Embryonic facial prominence (tissue), 1 donor: ENCODE results near the gene ETF1.

ENCODE experiments used
- DNase-seq: peaks from one replicate; pipeline ENCODE4 v3.0.0-alpha.2; 2016; ENCODE audit errors: extremely low spot score

Gene ETF1

DNA sequence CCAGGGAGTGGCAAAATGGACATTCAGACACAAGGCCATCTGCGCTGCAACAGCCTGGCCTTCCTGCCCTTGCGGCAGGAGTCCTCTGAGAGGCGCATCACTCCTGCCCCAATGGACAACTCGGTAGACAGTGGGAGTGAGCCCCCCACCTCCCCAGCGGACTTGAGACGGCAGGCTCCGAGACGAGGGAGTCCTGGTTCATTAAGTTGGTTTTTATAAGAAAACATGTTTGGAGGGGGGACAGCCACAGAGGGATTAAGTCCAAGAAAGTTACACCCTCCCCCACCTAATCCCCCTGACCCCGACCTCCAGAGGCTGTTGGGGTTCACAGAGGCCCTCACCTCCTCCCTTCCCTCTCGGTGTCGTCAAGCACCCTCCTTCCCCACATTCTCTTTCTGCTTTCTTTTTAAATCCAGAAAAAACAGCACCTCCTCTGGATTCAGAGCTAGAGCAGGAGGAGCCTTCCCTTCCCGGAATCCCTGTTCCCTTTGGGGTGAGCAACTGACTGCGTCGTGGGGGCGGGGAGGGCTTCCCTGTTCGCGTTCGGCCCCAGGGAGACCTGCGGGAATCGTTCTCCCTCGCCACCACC lies 79.5 kb downstream of the ETF1 start:
- peak; percentile 83 for DNase-seq

DNA sequence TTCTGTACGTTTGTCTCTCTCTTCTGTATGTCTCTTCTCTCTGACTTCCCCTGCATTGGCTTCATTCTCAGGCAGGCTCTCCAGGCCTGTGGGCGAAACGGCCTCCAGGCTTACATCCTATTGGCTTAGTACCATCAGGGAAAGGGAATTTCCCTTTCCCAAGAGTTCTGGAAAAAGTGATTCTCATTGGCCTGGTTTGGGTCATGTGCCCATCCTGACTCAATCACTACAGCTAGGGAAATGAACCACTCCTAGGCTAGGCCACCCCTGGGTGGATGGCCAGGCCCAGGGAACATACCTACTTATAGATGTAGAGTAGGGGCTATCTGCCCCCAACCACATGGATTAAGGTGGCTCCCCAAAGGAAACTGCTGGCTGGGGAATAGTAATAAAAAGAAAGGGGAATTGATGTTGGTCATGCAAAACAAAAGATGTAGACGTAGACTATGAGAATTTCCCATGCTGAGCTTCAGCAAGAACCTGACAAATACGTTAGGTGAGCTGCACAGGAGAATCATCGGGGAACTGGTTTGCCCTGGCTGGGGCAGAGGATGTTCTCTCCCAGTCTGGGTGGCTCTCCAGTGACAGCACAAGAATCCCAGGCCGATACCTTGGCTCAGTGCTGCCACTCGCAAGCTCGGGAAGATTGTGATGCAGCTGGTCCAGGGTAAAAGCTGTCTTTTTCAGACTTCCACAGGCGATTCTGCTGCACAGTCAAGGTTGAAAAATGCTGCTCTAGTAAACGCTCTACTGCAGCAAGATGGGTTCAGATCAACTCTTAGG lies 81.5 kb downstream of the ETF1 start:
- no peak for DNase-seq

DNA sequence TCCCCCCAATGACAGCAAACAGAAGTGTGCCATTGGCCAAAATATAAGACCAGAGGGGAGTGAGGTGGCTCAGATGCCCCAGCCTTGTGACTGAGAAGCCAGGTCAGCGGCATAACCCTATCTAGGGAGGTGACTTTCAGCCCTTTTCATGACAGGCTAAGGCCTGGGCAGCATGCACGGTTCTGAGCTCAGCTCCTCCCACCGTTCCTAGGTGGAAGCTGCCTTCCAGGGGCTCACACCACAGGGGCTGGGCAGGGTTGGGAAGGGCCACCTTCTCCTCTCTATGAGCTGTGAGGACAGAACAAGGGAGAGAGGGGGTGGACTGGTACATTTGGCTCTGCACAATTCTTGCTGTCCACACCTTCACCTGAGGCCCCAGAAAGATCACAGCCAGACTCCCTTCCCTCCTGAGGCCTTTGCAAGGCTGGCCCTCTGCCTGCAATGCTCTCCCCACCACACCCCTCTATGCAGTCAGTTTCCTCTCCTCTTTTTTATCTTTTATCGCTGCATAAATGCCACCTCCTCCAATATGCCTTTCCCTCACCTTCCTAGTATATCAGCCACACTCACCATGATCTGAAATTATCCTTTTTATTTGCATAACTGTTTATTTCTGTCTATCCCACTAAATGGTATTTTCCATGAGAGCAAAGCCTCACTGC lies 82.9 kb downstream of the ETF1 start:
- DNase-seq = no peak

DNA sequence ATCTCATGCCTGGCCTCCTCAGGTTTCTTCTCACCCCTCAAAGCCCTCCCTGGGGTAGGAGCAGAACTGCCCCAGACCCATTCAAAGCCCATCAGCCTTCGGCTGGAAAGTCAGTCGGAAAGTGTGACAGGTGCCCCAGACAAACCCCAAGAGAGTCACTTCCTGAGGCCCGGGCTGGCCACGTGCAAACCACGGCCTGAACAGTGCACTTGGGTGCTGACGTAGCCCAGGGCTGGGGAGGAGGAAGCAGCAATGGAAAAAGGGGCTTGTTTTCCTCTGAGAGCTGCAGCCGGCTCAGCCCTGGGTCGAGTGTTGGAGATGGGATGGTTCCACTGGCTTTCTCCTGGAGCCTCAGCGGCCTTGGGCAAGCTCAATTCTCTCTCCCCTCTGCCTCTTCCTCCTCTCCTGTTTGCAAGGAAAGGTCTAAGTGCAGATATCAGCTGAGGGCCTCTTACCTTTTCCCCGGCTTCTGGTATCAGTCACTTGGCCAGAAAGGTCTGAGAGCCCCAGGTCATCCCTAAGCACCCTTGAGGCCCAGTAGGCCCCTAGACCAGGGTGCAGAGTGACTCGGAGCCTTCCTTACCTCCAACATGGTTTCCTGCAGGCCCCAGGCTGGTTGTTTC lies 83.6 kb downstream of the ETF1 start:
- no peak for DNase-seq

DNA sequence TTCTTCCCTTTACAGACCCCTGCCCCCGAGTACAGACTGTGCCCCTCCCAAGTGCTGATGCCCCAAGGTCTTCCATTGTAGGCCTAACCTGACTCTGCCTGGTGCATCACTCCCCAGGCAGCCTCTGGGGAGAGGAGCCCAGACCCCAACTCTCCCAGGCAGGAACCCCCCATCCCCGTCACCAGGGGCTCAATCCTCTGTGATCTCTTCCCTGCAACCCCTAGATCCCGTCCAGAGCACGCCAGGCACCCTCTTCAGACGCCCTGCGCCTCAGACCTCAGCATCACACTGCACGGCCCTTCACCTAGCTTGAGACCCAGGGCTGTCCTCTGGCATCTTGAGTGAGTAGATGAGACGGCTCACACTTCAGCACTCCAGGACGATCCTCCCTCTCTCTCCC lies 84.2 kb downstream of the ETF1 start:
- no peak for DNase-seq

DNA sequence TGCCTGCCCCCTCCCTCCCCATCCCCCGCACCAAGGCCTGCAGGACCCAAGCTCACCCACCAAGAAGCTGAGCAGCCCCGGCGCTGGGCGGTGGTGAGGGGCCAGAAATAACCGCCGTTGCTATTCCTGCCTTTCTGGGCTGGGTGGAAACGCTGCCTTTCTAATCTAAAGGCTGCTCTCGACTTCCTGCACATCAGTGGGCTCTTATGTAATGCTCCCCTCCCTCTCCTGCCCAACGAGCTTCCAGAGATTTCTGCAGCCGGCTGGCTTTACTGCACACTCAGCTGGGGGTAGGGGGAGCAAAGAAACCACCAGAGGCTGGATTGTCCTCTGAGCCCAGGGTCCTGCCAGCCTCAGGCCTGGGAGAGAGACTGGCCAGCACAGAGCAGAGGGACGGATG lies 84.7 kb downstream of the ETF1 start:
- no peak for DNase-seq

DNA sequence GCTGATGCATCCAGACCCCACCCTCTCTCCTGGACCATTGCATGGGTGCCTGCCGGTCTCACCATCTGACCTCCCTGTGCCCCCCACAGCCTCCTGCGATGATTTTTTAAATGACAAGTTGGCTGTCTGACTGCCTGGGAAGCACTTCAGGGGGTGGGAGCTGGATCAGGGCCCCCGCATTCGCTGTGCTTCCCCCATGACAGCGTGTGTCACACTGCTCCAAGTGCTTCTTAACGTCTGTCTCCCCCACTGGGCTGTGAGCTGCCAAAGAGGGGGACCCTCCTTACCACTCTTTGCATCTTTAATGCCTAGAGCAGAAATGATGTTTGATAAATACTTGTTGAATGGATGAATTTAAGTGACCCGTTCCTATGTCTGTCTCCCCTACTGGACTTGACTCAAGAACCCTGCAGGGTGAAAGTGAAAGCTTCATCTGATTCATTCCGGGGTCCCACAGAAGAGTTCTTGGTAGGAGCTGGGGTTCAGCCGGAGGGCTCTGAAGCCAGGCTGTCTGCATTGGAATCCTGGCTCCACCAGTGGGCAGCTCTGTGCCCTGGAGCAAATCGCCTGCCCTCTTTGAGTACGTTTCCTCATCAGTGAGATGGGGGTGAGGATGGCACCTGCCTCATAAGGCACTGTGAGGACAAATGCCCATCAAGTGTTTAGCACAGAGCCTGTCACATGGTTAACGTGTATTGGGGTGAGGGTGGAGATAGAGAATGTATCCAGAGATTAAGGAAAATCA lies 85.3 kb downstream of the ETF1 start:
- DNase-seq = no peak
